ENCODE results near the gene SCNM1.
"Not testable (repeated sequence)": the region's sequence is repeated elsewhere in the genome, so short reads cannot be mapped to it uniquely, and the experiment has no call there.

SCNM1 gene

GRCh38 chr1:151158751-151159251 lies 7.1 kb upstream of the SCNM1 start:
- H3K4me1 ChIP-seq (ENCODE audit: insufficient read depth, low read length) = no peaks in the 10 kb centered on the region

GRCh38 chr1:151159373-151159772 lies 6.6 kb upstream of the SCNM1 start:
- H3K4me3 ChIP-seq (ENCODE audit: low read length) = no peak overlapping the region
- no peaks in the 10 kb centered on the region for H3K9me3 ChIP-seq (ENCODE audit: low read length)
- no peaks in the 10 kb centered on the region for H3K27me3 ChIP-seq (ENCODE audit: insufficient read depth, low read length)
- H3K36me3 ChIP-seq (ENCODE audit: insufficient read depth, low read length) = peaks cover 37% of the 10 kb centered on the region
- peaks cover 3% of the 10 kb centered on the region for H3K4me1 ChIP-seq (ENCODE audit: insufficient read depth, low read length)
- no peak overlapping the region for H2AFZ ChIP-seq (ENCODE audit: low read depth, low read length)

More at GRCh38 chr1:151158751-151159251, 7.1 kb upstream of the SCNM1 start:
- Histone ChIP-seq H3K4me3 (ENCODE audit: low read length) (no peak overlapping the region), H3K36me3 (ENCODE audit: insufficient read depth, low read length) (peaks cover 37% of the 10 kb centered on the region), H3K27me3 (ENCODE audit: insufficient read depth, low read length) (no peaks in the 10 kb centered on the region), H2AFZ (ENCODE audit: low read depth, low read length) (no peak overlapping the region), H3K9me3 (ENCODE audit: low read length) (no peaks in the 10 kb centered on the region)

- Histone ChIP-seq H3K9me3 (ENCODE audit: low read length) (no peaks in the 10 kb centered on the region), H3K4me3 (ENCODE audit: low read length) (peak overlapping the region; percentile 74), H3K27me3 (ENCODE audit: insufficient read depth, low read length) (no peaks in the 10 kb centered on the region), H3K4me1 (ENCODE audit: insufficient read depth, low read length) (peaks cover 17% of the 10 kb centered on the region), H3K36me3 (ENCODE audit: insufficient read depth, low read length) (peaks cover 33% of the 10 kb centered on the region), H2AFZ (ENCODE audit: low read depth, low read length) (peak overlapping the region; percentile 53)
Measured at GRCh38 chr1:151164732-151165280, 1.1 kb upstream of the SCNM1 start.

GRCh38 chr1:151165281-151165737 lies 635 bp upstream of the SCNM1 start:
- Histone ChIP-seq H3K36me3 (ENCODE audit: insufficient read depth, low read length) (peaks cover 32% of the 10 kb centered on the region), H3K4me1 (ENCODE audit: insufficient read depth, low read length) (peaks cover 17% of the 10 kb centered on the region), H2AFZ (ENCODE audit: low read depth, low read length) (peak overlapping the region; percentile 53), H3K9me3 (ENCODE audit: low read length) (no peaks in the 10 kb centered on the region), H3K27me3 (ENCODE audit: insufficient read depth, low read length) (no peaks in the 10 kb centered on the region), H3K4me3 (ENCODE audit: low read length) (peak overlapping the region; percentile 74)

GRCh38 chr1:151166505-151166956 lies 587 bp downstream of the SCNM1 start:
- H3K9me3 ChIP-seq (ENCODE audit: low read length) = no peaks in the 10 kb centered on the region
- H3K4me3 ChIP-seq (ENCODE audit: low read length) = peak overlapping the region; percentile 74
- H3K4me1 ChIP-seq (ENCODE audit: insufficient read depth, low read length) = peaks cover 17% of the 10 kb centered on the region
- peaks cover 27% of the 10 kb centered on the region for H3K36me3 ChIP-seq (ENCODE audit: insufficient read depth, low read length)
- H2AFZ ChIP-seq (ENCODE audit: low read depth, low read length) = peak overlapping the region; percentile 53
- no peaks in the 10 kb centered on the region for H3K27me3 ChIP-seq (ENCODE audit: insufficient read depth, low read length)

- Histone ChIP-seq H2AFZ (ENCODE audit: low read depth, low read length) (no peak overlapping the region), H3K4me1 (ENCODE audit: insufficient read depth, low read length) (peaks cover 17% of the 10 kb centered on the region), H3K4me3 (ENCODE audit: low read length) (peak overlapping the region; percentile 74), H3K27me3 (ENCODE audit: insufficient read depth, low read length) (no peaks in the 10 kb centered on the region), H3K9me3 (ENCODE audit: low read length) (no peaks in the 10 kb centered on the region), H3K36me3 (ENCODE audit: insufficient read depth, low read length) (peaks cover 21% of the 10 kb centered on the region)
Measured at GRCh38 chr1:151167116-151167515, 1.2 kb downstream of the SCNM1 start.

- peaks cover 42% of the 10 kb centered on the region for H3K36me3 ChIP-seq (ENCODE audit: insufficient read depth, low read length)
Measured at GRCh38 chr1:151171190-151171589, 5.2 kb downstream of the SCNM1 start.

GRCh38 chr1:151175041-151175741 lies 9.2 kb downstream of the SCNM1 start:
- no peaks in the 10 kb centered on the region for H3K4me1 ChIP-seq (ENCODE audit: insufficient read depth, low read length)
- no peak overlapping the region for H3K4me3 ChIP-seq (ENCODE audit: low read length)
- H2AFZ ChIP-seq (ENCODE audit: low read depth, low read length) = no peak overlapping the region
- H3K36me3 ChIP-seq (ENCODE audit: insufficient read depth, low read length) = peaks cover 59% of the 10 kb centered on the region
- H3K9me3 ChIP-seq (ENCODE audit: low read length) = no peaks in the 10 kb centered on the region
- no peaks in the 10 kb centered on the region for H3K27me3 ChIP-seq (ENCODE audit: insufficient read depth, low read length)

More at GRCh38 chr1:151171190-151171589, 5.2 kb downstream of the SCNM1 start:
- peaks cover 8% of the 10 kb centered on the region for H3K4me1 ChIP-seq (ENCODE audit: insufficient read depth, low read length)
- no peaks in the 10 kb centered on the region for H3K27me3 ChIP-seq (ENCODE audit: insufficient read depth, low read length)
- H2AFZ ChIP-seq (ENCODE audit: low read depth, low read length) = no peak overlapping the region
- no peak overlapping the region for H3K4me3 ChIP-seq (ENCODE audit: low read length)
- H3K9me3 ChIP-seq (ENCODE audit: low read length) = no peaks in the 10 kb centered on the region

- Histone ChIP-seq H2AFZ (ENCODE audit: low read depth, low read length) (no peak within 1 kb of the TSS), H3K9me3 (ENCODE audit: low read length) (no peaks in the 10 kb centered on the region), H3K36me3 (ENCODE audit: insufficient read depth, low read length) (peaks cover 62% of the 10 kb centered on the region), H3K4me1 (ENCODE audit: insufficient read depth, low read length) (no peaks in the 10 kb centered on the region), H3K4me3 (ENCODE audit: low read length) (no peak within 1 kb of the TSS), H3K27me3 (ENCODE audit: insufficient read depth, low read length) (no peaks in the 10 kb centered on the region)
Measured at GRCh38 chr1:151175863-151176262, 9.9 kb downstream of the SCNM1 start, which contains the start of gene TMOD4. TSS of gene TMOD4 (minus strand) at chr1:151175981. CDS start at chr1:151174875, 1,106 bp downstream.

- H3K27me3 ChIP-seq (ENCODE audit: insufficient read depth, low read length) = no peaks in the 10 kb centered on the region
- peaks cover 69% of the 10 kb centered on the region for H3K36me3 ChIP-seq (ENCODE audit: insufficient read depth, low read length)
Measured at GRCh38 chr1:151176514-151177045, 10.6 kb downstream of the SCNM1 start.

GRCh38 chr1:151184211-151184610 lies 18.3 kb downstream of the SCNM1 start:
- no peak overlapping the region for H2AFZ ChIP-seq (ENCODE audit: low read depth, low read length)
- peaks cover 71% of the 10 kb centered on the region for H3K36me3 ChIP-seq (ENCODE audit: insufficient read depth, low read length)
- no peaks in the 10 kb centered on the region for H3K27me3 ChIP-seq (ENCODE audit: insufficient read depth, low read length)
- H3K4me3 ChIP-seq (ENCODE audit: low read length) = no peak overlapping the region
- no peaks in the 10 kb centered on the region for H3K9me3 ChIP-seq (ENCODE audit: low read length)
- H3K4me1 ChIP-seq (ENCODE audit: insufficient read depth, low read length) = peaks cover 9% of the 10 kb centered on the region

More at GRCh38 chr1:151176514-151177045, 10.6 kb downstream of the SCNM1 start:
- no peaks in the 10 kb centered on the region for H3K4me1 ChIP-seq (ENCODE audit: insufficient read depth, low read length)
- no peaks in the 10 kb centered on the region for H3K9me3 ChIP-seq (ENCODE audit: low read length)
- no peak overlapping the region for H3K4me3 ChIP-seq (ENCODE audit: low read length)
- no peak overlapping the region for H2AFZ ChIP-seq (ENCODE audit: low read depth, low read length)

- H3K27me3 ChIP-seq (ENCODE audit: insufficient read depth, low read length) = no peaks in the 10 kb centered on the region
- no peaks in the 10 kb centered on the region for H3K9me3 ChIP-seq (ENCODE audit: low read length)
- H3K36me3 ChIP-seq (ENCODE audit: insufficient read depth, low read length) = peaks cover 47% of the 10 kb centered on the region
- H3K4me1 ChIP-seq (ENCODE audit: insufficient read depth, low read length) = peaks cover 11% of the 10 kb centered on the region
- H2AFZ ChIP-seq (ENCODE audit: low read depth, low read length) = no peak overlapping the region
- no peak overlapping the region for H3K4me3 ChIP-seq (ENCODE audit: low read length)
Measured at GRCh38 chr1:151187205-151187604, 21.3 kb downstream of the SCNM1 start.

GRCh38 chr1:151188667-151189066 lies 22.7 kb downstream of the SCNM1 start:
- H3K27me3 ChIP-seq (ENCODE audit: insufficient read depth, low read length); H2AFZ ChIP-seq (ENCODE audit: low read depth, low read length); H3K9me3 ChIP-seq (ENCODE audit: low read length): not testable (repeated sequence)
- Histone ChIP-seq H3K4me3 (ENCODE audit: low read length) (peak overlapping the region; percentile 79), H3K4me1 (ENCODE audit: insufficient read depth, low read length) (peaks cover 11% of the 10 kb centered on the region), H3K36me3 (ENCODE audit: insufficient read depth, low read length) (peaks cover 34% of the 10 kb centered on the region)
